ENCODE measurements around the gene TUBB8.
"Not testable (repeated sequence)": the region's sequence is repeated elsewhere in the genome, so short reads cannot be mapped to it uniquely, and the experiment has no call there.

Gene TUBB8

DNA sequence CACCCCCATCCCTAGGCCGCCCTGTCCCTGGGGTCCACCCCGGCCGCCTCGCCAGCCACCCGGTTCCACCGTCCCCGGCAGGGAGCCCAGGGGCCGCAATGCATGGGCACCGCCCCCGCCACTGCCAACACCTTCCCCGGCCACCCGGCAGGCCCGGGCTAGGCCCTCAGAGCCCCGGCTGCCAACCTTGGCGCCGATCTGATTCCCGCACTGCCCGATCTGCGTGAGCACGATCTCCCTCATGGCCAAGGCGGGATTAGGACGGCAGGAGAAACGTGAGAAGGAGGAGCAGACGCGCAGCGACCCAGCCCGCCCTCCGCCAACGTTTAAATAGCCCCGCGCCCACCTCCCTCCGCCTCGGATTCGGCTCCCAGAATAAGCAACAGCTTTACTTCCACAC lies at the start of gene TUBB8:
TUBB8 (minus strand) TSS at position 301 of the 400 bp plus-strand sequence; CDS start at position 243, 58 bp downstream.
- no peak for DNase-seq (ENCODE audit: low read depth)

DNA sequence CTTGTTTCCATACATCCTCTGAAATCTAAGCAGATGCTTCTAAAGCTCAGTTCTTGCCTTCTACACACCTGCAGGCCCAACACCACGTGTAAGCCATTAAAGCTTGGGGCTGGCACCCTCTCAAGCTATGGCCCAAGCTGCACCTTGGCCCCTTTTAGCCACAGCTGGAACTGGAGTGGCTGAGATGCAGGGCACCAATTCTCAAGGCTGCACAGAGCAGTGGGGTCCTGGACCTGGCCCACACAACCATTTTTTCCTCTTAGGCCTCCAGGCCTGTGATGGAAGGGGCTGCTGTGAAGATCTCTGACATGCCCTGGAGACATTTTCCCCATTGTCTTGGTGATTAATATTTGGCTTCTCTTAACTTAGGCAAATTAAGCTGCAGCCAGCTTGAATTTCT lies 47.4 kb upstream of the TUBB8 start:
- no peak for DNase-seq (ENCODE audit: low read depth)

DNA sequence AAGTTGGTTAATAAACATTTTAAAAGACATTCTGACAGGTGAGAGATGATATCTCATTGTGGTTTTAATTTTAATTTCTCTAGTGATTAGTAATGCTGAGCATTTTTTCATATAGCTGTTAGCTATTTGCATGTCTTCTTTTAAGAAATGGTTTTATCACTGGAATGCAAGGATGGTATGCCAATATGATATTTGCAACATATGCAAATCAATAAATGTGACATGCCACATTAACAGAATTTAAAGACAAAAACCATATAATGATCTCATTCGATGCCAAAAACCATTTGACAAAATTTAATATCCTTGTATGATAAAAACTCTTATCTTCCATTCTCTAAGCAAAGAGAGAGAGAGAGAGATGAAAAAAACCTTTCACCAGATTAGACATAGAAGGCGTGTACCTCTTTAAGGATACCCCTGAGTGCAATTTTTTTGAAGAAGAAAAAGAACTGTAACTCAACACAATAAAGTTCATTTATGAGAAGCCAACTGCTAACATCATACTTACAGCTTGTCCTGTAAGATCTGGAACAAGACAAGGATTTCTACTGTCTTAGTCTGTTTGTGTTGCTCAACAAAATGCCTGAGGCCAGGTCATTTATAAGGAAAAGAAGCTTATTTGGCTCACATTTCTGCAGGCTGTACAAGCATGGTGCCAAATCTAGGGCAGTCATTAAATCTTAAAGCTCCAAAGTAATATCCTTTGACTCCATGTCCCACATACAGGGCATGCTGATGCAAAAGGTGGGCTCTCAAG lies 46.4 kb upstream of the TUBB8 start:
- DNase-seq (ENCODE audit: low read depth) = no peak

DNA sequence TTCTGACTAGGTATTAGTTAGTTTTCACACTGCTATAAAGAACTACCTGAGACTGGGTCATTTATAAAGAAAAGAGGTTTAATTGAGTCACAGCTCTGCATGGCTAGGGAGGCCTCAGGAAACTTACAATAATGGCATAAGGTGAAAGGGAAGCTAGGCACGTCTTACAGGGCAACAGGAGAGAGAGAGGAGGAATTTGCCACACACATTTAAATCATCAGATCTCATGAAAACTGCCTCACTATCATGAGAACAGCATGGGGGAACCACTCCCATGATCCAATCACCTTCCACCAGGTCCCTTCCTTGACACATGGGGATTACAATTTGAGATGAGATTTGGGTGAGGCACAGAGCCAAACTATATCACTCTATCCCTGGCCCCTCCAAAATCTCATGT lies 45.5 kb upstream of the TUBB8 start:
- no peak for DNase-seq (ENCODE audit: low read depth)

DNA sequence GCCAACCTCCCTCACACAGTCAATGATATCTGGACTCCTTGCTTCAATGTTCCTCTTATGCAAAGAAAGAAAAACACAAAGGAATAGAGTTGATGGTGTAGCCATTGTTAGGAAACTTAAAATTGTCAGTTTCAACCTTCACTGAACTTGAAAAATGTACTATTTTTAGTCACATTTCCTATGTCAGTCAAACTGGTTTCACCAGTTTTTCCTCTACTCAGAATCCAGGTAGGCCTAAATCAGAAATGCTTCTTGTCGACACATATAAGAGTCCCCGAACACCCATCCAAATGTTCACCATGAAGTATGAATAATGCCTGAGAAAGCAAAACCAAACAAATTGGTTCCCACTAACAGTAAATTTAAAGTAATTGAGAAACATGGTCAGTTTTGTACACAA lies 43.8 kb upstream of the TUBB8 start:
- DNase-seq (ENCODE audit: low read depth) = no peak

DNA sequence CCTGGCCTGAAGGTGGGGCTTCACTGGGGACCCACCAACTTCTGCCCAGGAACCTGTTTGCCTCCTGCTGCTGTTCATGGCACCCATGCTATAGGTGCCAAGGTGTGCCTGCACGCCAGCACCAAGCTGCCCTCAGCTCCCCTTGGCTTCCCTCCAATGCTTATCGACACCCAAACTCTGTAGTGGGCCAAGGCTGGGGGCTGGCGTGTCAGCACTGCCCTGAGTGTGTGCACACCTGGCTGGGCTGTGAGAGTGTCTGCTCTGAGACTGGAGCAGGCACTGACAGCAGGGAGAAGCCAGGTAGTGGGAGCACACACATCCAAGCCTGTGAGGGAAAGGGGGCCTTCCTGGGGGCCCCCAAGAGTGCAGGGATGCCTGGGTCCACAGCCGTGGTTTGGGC lies 43.1 kb upstream of the TUBB8 start:
- no peak for DNase-seq (ENCODE audit: low read depth)

DNA sequence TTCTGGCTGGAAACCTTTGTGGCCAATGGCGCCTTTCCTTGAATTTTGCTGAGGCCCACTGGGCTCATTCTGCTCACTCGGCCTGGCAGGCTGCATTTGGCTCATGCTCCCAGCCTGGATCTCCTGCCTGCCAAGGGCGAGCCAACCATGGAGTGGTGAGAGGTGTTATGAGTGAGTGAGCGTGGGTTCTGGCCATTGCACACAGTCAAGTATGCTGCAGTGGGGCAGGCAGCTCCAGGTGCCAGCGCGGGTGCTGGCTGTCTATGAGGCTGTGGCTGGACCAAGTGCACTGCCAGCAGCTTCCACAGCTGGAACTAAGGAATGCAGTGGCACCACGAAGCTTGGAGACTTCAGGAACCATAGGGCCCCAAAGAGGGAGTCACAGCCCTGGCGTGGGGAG lies 42.2 kb upstream of the TUBB8 start:
- DNase-seq (ENCODE audit: low read depth) = no peak

DNA sequence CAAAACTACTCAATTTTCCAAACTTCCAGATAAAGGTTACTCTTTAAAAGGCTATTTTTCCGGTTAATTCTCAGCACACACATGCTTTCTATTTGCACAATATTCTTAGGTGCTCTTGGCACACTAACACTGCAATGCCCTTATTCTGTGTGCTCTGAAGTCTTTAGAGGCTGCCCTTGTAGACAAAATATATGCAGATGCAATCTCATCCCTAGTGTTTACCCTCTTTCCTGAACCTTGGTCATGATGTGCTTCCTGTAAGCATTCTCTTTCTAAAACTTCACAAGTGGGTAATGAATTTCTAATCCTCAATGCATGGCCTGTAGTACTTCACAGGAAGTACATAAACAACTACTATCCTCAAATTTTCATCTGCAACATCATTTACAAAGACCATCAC lies 41.1 kb upstream of the TUBB8 start:
- no peak for DNase-seq (ENCODE audit: low read depth)

DNA sequence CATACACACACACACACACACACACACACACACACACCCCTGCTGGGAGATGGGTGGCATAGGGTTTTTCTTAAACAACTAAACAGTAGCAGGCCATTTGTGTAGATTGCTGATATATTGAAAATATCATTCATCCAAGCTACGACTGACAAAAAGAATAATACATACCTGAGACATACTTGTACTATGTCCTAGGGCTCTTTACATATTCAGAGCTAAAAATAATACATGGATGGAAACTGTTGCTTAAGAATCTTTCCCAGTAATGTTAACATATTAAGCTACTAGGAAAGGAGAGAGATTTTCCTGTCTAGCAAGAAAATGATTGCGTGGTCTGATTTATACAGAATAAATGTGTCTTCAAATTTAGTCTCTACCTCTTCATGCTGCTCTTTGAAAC lies 40.2 kb upstream of the TUBB8 start:
- DNase-seq (ENCODE audit: low read depth) = no peak

DNA sequence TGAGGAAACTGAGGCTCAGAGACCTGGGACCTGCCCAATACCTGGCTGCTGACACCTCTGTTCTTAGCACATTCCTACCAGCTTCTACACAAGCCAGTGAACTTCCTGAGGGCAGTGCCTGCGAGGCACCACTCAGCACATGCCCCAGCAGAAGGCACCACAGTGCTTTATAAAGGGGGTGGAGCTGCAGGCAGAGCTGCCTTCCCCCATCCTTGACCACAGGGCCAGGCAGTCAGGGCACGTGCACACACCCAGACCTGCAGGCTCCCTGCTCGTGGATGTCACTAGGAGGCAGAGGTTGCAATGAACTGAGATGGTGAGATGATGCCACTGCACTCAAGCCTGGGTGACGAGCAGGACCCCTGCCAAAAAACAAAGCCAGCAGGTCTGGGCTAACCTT lies 39.2 kb upstream of the TUBB8 start:
- DNase-seq (ENCODE audit: low read depth) = peak; percentile 55

DNA sequence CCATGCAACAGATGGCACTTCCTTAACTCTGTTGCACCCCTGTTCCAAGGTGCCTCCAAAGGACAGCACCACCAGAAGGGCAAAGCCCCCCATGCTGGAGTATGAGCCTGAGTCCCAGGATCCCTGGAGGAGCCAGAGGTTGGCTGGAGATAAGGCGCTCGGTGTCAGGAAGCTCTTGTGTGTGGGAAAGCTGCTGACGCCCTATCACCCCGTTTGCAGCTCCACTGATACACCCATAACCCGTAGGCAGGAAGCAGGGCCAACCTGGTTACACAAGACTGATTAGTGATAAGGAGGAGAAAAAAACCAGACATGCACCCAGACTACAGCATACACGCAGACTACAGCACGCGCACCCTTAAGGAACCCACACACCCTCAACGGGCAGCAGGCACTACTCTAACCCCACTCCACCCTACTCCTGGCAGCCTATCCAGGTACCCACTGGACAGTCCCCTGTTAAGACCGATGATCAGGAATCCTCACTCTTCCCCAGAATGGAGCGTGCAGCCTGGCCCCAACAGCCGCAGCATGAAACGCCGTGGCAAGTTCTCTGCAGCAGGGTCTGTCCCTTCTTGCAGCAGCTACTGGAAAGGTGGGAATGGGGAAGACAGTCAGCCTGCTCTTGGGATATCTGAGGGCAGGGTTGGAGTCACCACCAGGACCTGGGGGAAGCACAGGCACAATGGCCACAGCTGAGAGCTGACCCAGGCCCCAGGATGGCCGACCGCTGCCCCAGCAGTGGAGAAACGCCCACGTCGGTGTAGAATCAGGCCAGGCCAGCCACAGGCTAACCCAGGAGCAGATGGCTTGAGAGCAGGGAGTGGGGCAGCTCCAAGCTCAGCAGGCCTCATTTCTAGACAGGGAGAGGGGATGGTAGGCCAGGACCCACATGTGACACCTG lies 38.3 kb upstream of the TUBB8 start:
- DNase-seq (ENCODE audit: low read depth) = peak; percentile 95

DNA sequence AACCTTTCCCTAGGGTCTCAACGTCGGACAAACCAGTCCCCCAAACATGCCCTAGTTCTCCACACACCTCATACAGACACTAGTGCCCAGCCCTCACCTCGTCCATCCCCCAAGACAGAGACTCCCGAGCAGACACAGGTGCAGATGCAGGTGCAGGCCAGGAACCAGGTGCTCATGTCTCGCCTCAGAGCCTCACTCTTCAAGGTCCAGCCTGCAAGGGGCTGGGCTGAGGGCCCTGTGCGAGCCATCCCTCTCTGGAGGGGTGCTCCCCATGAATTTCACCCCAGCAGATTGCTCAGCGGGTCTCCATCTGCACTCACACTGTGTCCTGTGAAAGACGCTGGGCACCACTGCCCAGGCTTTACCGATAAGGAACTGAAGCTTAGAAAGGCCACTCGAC lies 36.9 kb upstream of the TUBB8 start:
- no peak for DNase-seq (ENCODE audit: low read depth)

DNA sequence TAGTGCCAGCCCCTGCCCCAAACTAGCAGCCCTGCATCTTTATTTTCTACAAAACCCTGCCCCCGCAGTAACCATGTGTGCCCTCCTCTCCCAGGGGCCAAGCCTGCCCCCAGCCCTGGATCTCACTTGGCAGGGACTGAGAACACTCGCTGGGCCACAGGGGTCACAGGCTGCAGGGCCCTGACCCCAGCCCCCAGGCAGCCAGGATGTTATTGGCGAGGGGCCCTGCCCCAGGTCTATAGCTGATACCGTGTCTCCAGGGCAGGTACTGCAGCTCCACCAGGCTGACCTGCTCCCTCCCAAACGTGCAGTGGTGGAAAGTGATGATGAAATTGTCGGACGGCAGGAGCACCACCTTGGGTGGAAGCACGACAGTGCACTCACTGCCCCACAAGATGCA lies 35.9 kb upstream of the TUBB8 start:
- DNase-seq (ENCODE audit: low read depth) = no peak

DNA sequence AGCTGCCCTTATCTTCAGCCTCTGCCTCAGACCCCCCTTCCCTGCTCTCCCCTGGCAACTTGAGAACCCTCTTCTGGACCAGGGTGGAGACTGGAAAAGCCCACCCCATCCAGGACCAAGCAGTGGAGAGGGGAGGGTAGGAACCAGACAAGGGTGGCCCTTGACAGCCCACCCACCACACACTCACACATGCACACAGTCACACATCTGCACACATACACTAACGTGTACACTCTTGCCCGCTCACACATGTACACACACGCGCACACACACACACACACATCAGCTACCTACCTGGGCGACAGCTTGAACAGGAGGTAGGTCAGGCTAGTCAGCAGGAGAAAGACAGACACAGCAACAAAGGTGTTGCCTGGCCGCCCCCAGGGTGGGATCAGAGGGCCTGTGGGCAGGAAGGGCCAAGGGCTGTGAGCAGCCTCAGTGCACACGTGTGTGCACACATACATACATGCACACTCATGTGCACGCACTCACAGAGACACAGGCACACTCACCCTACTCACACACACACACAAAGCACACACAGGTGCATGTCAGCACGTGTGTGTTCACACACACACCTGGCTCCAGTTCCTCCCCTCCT lies 34.9 kb upstream of the TUBB8 start:
- no peak for DNase-seq (ENCODE audit: low read depth)

DNA sequence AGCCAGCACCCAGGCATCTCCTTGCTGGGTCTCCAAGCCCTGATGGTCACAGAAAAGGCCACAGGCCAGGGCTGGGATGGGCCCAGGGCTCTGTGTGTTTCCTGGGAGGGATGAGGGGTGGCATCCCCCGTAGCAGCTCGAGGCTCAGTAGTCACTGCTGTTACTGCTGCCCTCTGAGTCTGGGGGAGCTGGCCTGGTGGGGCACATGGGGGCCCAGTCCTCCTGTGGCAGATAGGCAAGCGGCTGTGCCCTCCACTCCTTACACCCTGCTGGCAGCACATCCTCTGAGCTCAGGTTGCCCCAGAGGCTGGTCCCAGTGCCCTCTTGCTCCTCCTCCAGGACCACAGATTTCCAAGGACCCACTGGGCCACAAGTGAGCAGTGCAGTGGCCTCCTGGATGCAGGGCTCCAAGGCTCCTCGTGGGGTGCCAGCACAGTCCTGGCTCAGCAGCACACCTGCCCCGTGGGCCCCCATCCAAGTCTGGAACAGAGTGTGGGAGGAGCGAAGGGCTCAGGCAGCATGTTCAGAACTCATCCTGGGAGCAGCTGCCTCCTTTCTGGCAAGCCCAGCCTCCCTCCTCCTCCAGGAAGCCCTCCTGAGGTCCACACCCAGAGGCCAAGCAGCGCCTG lies 31.5 kb upstream of the TUBB8 start:
- no peak for DNase-seq (ENCODE audit: low read depth)

DNA sequence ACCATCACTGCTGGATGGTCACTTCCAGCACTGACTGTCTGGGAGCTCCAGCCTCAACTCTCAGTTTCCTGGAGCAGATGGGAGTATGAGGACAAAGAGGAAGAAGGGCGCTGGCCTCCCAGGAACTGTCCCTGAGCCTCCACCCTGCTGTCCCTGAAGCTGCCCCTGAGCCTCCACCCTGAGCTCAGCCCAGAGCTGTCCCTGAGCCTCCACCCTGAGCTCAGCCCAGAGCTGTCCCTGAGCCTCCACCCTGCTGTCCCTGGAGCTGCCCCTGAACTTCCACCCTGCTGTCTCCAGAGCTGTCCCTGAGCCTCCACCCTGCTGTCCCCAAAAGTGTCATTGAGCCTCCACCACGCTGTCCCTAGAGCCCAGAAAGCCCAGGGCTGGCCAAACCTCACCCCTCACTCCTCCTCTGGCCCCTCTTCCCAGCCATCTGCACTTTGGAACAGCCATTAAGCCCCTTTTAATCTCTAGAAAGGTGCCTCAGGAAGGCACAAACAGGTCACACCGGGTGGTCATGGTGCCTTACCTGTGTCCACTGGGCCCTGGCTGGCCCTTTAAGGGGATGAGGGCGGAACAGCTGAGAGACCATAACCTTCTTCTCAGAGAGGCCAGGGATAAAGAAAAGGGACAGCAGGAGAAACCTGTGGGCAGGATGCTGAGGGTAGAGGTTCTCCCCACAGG lies 30.6 kb upstream of the TUBB8 start:
- no peak for DNase-seq (ENCODE audit: low read depth)

DNA sequence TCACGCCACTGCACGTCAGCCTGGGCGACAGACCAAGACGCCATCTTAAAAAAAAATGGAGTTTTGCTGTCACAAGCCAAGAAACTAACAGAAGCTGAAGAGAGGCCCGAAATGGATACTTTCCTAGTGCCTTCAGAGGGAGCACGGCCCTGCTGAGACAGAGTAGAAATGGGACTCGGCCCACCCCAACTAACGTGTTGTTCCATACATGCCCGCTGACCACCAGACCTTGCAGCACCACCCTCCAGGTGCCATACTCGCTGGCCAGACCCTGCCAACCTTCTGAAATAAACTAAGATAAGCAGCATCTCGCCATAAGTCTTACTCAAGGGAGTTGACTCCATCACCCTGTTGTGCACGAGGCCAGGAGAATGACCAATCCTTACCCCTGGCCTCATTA lies 29.5 kb upstream of the TUBB8 start:
- DNase-seq (ENCODE audit: low read depth) = no peak

DNA sequence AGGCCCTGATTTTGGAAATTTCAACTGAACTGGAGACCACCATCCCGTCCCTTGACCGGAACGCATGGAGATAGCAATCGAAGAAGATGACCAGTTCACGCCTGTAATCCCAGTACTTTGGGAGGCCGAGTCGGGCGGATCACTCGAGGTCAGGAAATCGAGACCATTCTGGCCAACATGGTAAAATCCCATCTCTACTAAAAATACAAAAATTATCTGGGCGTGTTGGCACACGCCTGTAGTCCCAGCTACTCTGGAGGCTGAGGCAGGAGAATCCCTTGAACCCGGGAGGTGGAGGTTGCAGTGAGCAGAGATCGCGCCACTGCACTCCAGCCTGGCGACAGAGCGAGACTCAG lies 25.1 kb upstream of the TUBB8 start:
- not testable (repeated sequence) for DNase-seq (ENCODE audit: low read depth)

DNA sequence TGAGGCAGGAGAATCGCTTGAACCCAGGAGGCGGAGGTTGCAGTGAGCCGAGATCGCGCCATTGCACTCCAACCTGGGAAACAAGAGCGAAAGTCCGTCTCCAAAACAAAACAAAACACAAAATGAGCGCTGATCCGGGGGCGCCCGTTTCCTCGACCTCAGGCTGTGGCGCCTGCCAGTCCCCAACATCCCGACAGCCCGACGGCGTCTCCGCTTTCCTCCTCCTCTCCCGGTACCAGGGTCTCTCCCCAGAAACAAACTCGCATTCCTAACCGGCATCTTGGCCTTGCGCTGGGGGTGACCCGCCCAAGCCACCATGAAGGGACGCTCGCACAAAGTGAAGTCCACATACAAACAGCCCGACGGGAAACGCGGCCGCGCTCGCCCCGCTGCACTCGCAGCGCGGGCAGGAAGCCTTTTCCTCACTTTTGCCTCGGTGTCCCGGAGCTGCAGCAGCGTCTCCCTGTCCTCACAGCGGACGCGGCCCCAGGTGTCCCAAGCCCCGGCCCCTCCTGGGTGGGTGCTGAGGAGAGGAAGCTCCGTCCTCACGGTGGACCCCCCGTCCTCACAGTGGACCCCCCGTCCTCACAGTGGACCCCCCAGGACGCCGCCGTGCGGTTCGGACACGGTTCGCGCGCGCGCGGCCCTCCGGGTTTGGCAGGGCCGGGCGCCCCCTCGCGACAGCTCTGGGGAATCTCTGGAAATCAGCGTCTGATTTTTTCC lies 24.6 kb upstream of the TUBB8 start:
- not testable (repeated sequence) for DNase-seq (ENCODE audit: low read depth)

DNA sequence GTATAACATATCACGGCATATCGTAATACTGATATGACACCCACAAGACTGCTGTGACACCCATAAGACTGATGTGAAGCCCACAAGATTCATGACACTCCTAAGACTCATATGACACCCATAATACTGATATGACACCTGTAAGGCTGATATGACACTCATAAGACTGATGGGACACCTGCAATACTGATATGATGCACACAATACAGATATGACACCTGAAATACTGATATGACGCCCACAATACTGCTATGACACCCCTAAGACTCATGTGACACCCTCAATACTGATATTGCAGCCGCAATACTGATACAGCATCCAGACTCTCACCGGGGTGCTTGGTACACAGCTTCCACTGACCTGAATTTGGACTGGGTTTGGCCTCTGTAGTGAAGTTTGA lies 19.1 kb upstream of the TUBB8 start:
- DNase-seq (ENCODE audit: low read depth) = not testable (repeated sequence)

DNA sequence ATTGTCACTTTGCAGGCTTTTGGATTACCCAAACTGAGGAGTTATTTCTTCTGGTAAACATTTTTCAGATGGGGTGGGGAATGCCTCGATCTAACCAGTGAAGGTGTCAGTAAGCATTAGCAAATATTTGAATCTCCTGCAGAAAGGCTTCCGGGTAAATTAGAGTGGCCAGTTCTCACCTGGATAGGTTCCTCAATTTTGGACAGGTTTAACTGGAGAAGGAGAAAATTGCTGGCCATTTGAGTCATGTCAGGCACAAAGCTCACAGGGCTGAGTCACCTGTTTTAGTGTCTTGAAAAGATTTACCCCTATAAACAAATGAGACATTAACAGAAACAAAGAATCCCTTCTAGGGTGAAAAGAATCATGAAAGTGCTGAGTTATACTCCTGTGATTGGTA lies 830 bp upstream of the TUBB8 start:
- DNase-seq (ENCODE audit: low read depth) = not testable (repeated sequence)
